GM12875 (cell line): ENCODE measurements around the gene WDR81.
A peak's percentile ranks its signal among the peaks of the same experiment; 100 is the strongest.
"Not testable (repeated sequence)": the region's sequence is repeated elsewhere in the genome, so short reads cannot be mapped to it uniquely, and the experiment has no call there.

Experiments used
- H3K4me3 ChIP-seq: one replicate; pipeline ENCODE4 v1.5.1; 2011; ENCODE audit warnings: low read depth, low read length, control low read depth
- CTCF ChIP-seq: IDR thresholded peaks from 2 replicates; pipeline ENCODE4 v1.5.1; 2011; ENCODE audit warnings: low read depth, mild to moderate bottlenecking, control low read depth, inconsistent platforms, low read length, moderate library complexity, borderline replicate concordance; ENCODE audit not compliant: insufficient read depth

WDR81 gene

GRCh38 chr17:1718362-1719165, 5.9 kb upstream of the WDR81 start:
- no peak for TF ChIP-seq CTCF
- no peak overlapping the region for H3K4me3 ChIP-seq

- TF ChIP-seq CTCF: peak; percentile 97
- no peak overlapping the region for H3K4me3 ChIP-seq
Observed at GRCh38 chr17:1720856-1721386, 3.6 kb upstream of the WDR81 start.

- H3K4me3 ChIP-seq: not testable (repeated sequence)
Observed at GRCh38 chr17:1722022-1722421, 2.5 kb upstream of the WDR81 start.

GRCh38 chr17:1724869-1725641, 551 bp downstream of the WDR81 start:
- peak overlapping the region; percentile 88 for H3K4me3 ChIP-seq
- TF ChIP-seq CTCF: no peak

GRCh38 chr17:1725642-1726511, 1.4 kb downstream of the WDR81 start:
- peak overlapping the region; percentile 88 for H3K4me3 ChIP-seq
- TF ChIP-seq CTCF: no peak

- TF ChIP-seq CTCF: no peak
- H3K4me3 ChIP-seq: no peak overlapping the region
Observed at GRCh38 chr17:1726626-1727257, 2.2 kb downstream of the WDR81 start.

GRCh38 chr17:1727258-1727789, 2.8 kb downstream of the WDR81 start:
- TF ChIP-seq CTCF: no peak
- no peak overlapping the region for H3K4me3 ChIP-seq
